Gastroesophageal sphincter (tissue), 4 donors: ENCODE results near the gene SLC29A2. TPM values are rescaled to one million over a fixed set of nuclear protein-coding genes. Genes with fewer than 3 reads are reported as not detected.

Experiments
- ATAC-seq: fragments of 150-250 bp; one replicate; pipeline ENCODE4 v1.9.1; 2016; ENCODE audit warnings: mild to moderate bottlenecking, moderate library complexity
- H3K27ac ChIP-seq, 4 donors: fragments of 200-600 bp; sonication (generic) in 3 of 4; 1 replicate in 3 of 4; 2 replicates in 1 of 4; pipeline ENCODE4 v1.5.1; 2016 to 2019
- H3K27me3 ChIP-seq: fragments of 200-600 bp; sonication (generic); one replicate; pipeline ENCODE4 v1.5.1; 2019
- H3K36me3 ChIP-seq, 2 donors: fragments of 200-600 bp; sonication (generic); one replicate each; pipeline ENCODE4 v1.5.1; 2019; ENCODE audit warnings: control low read depth in 1 of 2
- H3K4me1 ChIP-seq, 3 donors: fragments of 200-600 bp; sonication (generic); 1 replicate in 2 of 3; 2 replicates in 1 of 3; pipeline ENCODE4 v1.5.1; 2016 to 2019; ENCODE audit warnings: control low read depth in 2 of 3
- H3K4me3 ChIP-seq, 2 donors: fragments of 200-600 bp; sonication (generic); one replicate each; pipeline ENCODE4 v1.5.1; 2019; ENCODE audit warnings: mild to moderate bottlenecking in 1 of 2, moderate library complexity in 1 of 2
- H3K9me3 ChIP-seq, 3 donors: fragments of 200-600 bp; sonication (generic); one replicate each; pipeline ENCODE4 v1.5.1; 2017 to 2019; ENCODE audit warnings: control low read depth in 2 of 3
- EP300 ChIP-seq: sonication (generic); formaldehyde crosslinking; IDR thresholded peaks from one replicate; pipeline ENCODE4 v1.6.1; 2017; ENCODE audit warnings: antibody characterized with exemption, mild to moderate bottlenecking
- POLR2A ChIP-seq, 2 donors: fragments of 450-650 bp; IDR thresholded peaks; one replicate each; pipeline ENCODE4 v1.6.1; 2017; ENCODE audit warnings: antibody characterized with exemption in 2 of 2, mild to moderate bottlenecking in 2 of 2, moderate library complexity in 1 of 2
- POLR2AphosphoS5 ChIP-seq: sonication (generic); formaldehyde crosslinking; IDR thresholded peaks from one replicate; pipeline ENCODE4 v1.6.1; 2017; ENCODE audit warnings: antibody characterized with exemption
- WGBS, 2 donors: methylation state at CpG; one replicate each; pipeline ENCODE4 v1.1.5; 2018; ENCODE audit warnings: low coverage in 1 of 2; 5-methylcytosine and 5-hydroxymethylcytosine counted together
- total RNA-seq, 4 donors: library from RNA; depleted of rRNA; stranded (reverse); fragments of >200 nt; gene quantifications; one replicate each; pipeline ENCODE4 v1.1.0, GENCODE V29; 2016
- TF ChIP-seq, protein P1 (sequence below), 4 experiments: fragments of 200-600 bp in 2 of 4; fragments of 450-650 bp in 2 of 4; sonication (generic) in 1 of 4; IDR thresholded peaks; one replicate each; pipeline ENCODE4 v1.5.1; 2017 to 2019; ENCODE audit warnings: antibody characterized with exemption in 4 of 4, mild to moderate bottlenecking in 2 of 4, moderate library complexity in 2 of 4

Gene SLC29A2
- total RNA-seq, 4 donors from 2014 or later = 0.27 to 3.2 (median 1.2) TPM

DNA sequence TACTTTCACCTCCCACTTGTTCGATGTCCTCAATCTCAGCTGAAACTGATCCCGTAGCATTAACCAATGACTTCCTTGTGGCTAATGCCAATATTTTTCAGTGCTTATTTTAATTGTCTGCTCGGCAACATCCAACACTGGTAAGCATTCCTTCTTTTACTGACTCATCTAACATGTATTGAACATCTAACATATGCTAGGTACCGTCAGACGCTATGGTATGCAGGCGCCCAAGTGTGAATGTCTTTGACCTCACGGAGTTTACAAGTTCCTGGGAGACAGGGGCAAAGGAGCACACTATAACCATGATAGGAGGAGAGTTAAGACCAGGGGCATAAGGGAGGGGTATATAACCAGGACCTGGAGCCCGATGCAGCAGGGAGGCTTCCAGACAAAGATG lies 28.4 kb downstream of the SLC29A2 start:
- WGBS, 2 donors = 83 to 100% methylated on average over 1 to 7 of the region's 8 CpGs
- no peak for ATAC-seq
- H3K27me3 ChIP-seq = no peaks in the 10 kb centered on the region
- no peak overlapping the region for H3K27ac ChIP-seq
- peaks cover 0 to 45% (median 28%) of the 10 kb centered on the region in 3 donors for H3K4me1 ChIP-seq
- no peak overlapping the region for H3K4me3 ChIP-seq
- TF ChIP-seq POLR2AphosphoS5 = no peak
- TF ChIP-seq EP300 = no peak
- TF ChIP-seq, protein P1, sequence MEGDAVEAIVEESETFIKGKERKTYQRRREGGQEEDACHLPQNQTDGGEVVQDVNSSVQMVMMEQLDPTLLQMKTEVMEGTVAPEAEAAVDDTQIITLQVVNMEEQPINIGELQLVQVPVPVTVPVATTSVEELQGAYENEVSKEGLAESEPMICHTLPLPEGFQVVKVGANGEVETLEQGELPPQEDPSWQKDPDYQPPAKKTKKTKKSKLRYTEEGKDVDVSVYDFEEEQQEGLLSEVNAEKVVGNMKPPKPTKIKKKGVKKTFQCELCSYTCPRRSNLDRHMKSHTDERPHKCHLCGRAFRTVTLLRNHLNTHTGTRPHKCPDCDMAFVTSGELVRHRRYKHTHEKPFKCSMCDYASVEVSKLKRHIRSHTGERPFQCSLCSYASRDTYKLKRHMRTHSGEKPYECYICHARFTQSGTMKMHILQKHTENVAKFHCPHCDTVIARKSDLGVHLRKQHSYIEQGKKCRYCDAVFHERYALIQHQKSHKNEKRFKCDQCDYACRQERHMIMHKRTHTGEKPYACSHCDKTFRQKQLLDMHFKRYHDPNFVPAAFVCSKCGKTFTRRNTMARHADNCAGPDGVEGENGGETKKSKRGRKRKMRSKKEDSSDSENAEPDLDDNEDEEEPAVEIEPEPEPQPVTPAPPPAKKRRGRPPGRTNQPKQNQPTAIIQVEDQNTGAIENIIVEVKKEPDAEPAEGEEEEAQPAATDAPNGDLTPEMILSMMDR (IDR thresholded peaks at IDR 0.05) = no peak
- TF ChIP-seq POLR2A (IDR thresholded peaks at IDR 0.05) = no peak
- H3K9me3 ChIP-seq = no peaks in the 10 kb centered on the region
- H3K36me3 ChIP-seq = peaks cover 0 to 43% of the 10 kb centered on the region in 2 donors

DNA sequence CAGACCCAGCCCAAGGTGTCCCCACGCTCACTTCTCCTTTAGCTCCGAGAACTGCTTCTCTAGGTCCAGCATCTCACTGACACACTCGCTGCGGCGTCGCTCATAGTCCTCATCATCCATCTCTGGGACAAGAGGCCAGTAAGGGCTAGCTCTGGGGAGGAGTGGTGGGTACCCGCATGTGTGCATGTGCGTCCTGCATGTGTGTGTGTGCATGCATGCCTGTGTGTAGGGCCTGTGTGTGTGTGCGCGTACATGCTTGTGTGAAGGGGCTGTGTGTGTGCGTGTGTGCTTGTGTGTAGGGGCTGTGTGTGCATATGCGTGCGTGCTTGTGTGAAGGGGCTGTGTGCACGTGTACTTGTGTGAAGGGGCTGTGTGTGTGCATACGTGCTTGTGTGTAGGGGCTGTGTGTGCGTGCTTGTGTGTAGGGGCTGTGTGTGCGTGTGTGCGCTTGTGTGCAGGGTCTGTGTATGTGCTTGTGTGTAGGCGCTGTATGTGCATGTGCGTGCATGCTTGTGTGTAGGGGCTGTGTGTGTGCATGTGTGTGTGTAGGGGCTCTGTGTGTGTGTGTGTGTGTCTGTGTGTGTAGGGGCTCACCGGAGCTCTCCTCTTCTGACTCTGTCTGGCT lies 29.9 kb downstream of the SLC29A2 start:
- TF ChIP-seq POLR2A (IDR thresholded peaks at IDR 0.05) (no peak), EP300 (no peak), POLR2AphosphoS5 (no peak)
- TF ChIP-seq, protein P1 (IDR thresholded peaks at IDR 0.05) = no peak
- WGBS, 2 donors = 75 to 91% methylated on average over 2 to 8 of the region's 21 CpGs
- no peak for ATAC-seq
- Histone ChIP-seq H3K27me3 (no peaks in the 10 kb centered on the region), H3K27ac (no peak overlapping the region), H3K4me3 (no peak overlapping the region), H3K4me1 (peaks cover 0 to 45% (median 31%) of the 10 kb centered on the region in 3 donors), H3K9me3 (no peaks in the 10 kb centered on the region), H3K36me3 (peaks cover 0 to 58% of the 10 kb centered on the region in 2 donors)

DNA sequence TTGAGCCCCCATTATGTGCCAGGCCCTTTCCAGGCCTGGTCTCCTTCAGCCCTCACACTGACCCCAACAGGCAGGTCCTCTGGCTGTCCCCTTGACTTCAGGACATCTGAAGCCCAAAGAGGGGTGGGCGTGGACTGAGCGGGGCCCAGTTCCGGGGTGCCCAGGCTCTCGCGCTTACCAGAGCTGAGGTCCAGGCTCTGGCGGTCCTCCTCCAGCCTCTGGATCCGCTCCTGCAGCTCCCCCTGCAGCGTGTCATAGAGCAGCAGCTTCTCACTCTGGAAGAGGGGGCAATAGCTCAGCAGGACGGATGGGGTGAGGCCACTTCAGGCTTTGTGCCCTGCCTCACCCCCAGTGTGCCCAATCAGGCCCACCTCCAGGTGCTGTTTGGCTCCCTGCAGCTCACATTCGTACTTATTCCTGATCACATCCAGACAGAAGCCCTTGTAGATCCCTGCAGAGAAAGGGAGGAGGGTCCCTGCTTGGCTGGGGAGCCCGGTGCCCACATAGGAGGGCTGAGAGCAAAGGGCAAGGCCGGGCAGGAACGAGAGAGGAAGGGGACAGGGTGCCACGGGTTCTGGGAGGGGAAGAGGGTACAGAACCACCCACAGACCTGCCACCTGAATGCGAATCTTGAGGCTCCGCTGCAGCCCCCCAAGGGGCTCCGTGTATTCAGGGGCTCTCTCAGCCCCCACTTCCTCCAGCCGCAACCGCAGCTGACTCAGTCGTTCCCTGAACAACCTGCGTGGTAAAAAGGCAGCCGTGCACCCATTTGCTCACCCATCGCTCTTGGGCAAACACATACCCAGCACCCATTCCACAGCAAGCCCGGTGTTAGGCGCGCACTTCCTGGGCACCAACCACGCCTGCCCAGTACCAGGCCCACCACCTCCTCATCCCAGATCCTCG lies 30.7 kb downstream of the SLC29A2 start:
- Histone ChIP-seq H3K27ac (no peak overlapping the region), H3K36me3 (peaks cover 0 to 58% of the 10 kb centered on the region in 2 donors), H3K4me1 (peaks cover 0 to 45% (median 27%) of the 10 kb centered on the region in 3 donors), H3K4me3 (no peak overlapping the region), H3K9me3 (no peaks in the 10 kb centered on the region), H3K27me3 (no peaks in the 10 kb centered on the region)
- TF ChIP-seq EP300 = no peak
- TF ChIP-seq POLR2AphosphoS5 = no peak
- TF ChIP-seq, protein P1 (IDR thresholded peaks at IDR 0.05) = no peak
- no peak for TF ChIP-seq POLR2A (IDR thresholded peaks at IDR 0.05)
- no peak for ATAC-seq
- WGBS, 2 donors = 79 to 100% methylated on average over 5 to 7 of the region's 28 CpGs

DNA sequence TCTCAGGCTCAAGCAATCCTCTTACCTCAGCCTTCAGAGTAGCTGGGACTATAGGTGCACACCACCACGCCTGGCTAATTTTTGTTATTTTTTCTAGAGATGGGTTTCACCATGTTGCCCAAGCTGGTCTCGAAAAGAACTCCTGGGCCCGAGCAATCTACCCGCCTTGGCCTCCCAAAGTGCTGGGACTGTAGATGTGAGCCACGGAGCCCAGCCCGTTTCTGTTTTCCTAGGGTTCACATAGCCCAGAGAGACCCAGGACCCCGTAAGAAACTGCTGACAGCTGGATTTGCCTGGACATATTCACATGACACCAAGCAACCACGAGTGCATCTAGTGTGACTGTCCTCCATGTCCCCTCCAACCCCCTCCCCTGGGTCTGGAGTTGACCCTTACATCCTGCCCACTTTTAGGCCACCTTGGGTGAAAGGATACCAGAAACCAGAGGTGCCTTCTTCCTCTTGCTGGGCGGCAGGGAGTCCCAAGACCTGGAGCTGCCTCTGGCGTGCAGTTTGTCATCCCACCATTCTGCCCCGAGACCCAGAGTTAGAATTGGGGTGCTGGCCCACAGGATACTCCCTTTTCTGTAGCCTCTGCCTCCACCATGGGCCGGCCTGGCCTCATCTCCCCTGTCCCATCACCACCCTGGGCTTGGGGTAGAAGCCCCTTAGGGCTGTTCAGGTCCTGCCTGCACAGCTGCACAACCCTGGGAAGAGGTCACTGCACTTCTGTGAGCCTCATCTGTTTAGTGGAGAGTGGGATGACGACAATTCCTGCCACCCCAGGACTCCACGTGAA lies 31.7 kb downstream of the SLC29A2 start:
- Histone ChIP-seq H3K4me3 (no peak overlapping the region), H3K36me3 (peaks cover 0 to 58% of the 10 kb centered on the region in 2 donors), H3K27ac (no peak overlapping the region), H3K4me1 (peaks cover 0 to 46% (median 28%) of the 10 kb centered on the region in 3 donors), H3K9me3 (no peaks in the 10 kb centered on the region), H3K27me3 (no peaks in the 10 kb centered on the region)
- TF ChIP-seq, protein P1 (IDR thresholded peaks at IDR 0.05) = no peak
- TF ChIP-seq POLR2A (IDR thresholded peaks at IDR 0.05) (no peak), POLR2AphosphoS5 (no peak), EP300 (no peak)
- WGBS, 2 donors = 27 to 69% methylated on average over 3 to 5 of the region's 14 CpGs
- no peak for ATAC-seq
